Lower leg skin (tissue), 3 donors: ENCODE data around the gene SLC11A2.

ENCODE experiments used
- POLR2A ChIP-seq, 2 donors: fragments of 450-650 bp; IDR thresholded peaks; one replicate each; pipeline ENCODE4 v1.6.1; 2016 to 2017; ENCODE audit warnings: antibody characterized with exemption in 2 of 2, mild to moderate bottlenecking in 1 of 2, moderate library complexity in 1 of 2
- TF ChIP-seq, protein P1 (sequence below), 3 donors: fragments of 450-650 bp; IDR thresholded peaks; one replicate each; pipeline ENCODE4 v1.5.1; 2016; ENCODE audit warnings: antibody characterized with exemption in 3 of 3, mild to moderate bottlenecking in 3 of 3, moderate library complexity in 2 of 3

DNA sequence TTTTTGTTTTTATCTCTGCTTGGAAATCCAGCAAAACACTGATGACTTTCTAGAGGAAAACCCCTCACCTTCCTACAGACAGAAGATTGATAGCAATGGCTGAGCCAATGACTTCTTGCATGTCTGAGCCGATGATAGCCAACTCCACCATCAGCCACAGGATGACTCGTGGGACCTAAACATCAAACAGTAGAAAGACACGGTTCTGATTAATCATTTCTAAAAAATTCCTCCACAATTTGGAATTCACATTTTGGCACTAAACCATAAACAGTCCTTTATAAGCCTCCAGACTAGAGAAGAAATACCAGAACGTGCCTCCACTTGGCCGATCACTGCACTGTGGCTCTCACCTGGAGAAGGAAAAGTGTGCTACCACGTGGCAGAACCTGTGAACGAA, 25.9 kb downstream of the SLC11A2 start:
- no peak for TF ChIP-seq POLR2A (IDR thresholded peaks at IDR 0.05)
- TF ChIP-seq, protein P1, sequence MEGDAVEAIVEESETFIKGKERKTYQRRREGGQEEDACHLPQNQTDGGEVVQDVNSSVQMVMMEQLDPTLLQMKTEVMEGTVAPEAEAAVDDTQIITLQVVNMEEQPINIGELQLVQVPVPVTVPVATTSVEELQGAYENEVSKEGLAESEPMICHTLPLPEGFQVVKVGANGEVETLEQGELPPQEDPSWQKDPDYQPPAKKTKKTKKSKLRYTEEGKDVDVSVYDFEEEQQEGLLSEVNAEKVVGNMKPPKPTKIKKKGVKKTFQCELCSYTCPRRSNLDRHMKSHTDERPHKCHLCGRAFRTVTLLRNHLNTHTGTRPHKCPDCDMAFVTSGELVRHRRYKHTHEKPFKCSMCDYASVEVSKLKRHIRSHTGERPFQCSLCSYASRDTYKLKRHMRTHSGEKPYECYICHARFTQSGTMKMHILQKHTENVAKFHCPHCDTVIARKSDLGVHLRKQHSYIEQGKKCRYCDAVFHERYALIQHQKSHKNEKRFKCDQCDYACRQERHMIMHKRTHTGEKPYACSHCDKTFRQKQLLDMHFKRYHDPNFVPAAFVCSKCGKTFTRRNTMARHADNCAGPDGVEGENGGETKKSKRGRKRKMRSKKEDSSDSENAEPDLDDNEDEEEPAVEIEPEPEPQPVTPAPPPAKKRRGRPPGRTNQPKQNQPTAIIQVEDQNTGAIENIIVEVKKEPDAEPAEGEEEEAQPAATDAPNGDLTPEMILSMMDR (IDR thresholded peaks at IDR 0.05): no peak
